ENCODE measurements around the gene ST8SIA4. TPM values are rescaled to one million over a fixed set of nuclear protein-coding genes. Genes with fewer than 3 reads are reported as not detected.

Gene ST8SIA4
- total RNA-seq, 1 experiment from 2014 or later, result not detected

DNA sequence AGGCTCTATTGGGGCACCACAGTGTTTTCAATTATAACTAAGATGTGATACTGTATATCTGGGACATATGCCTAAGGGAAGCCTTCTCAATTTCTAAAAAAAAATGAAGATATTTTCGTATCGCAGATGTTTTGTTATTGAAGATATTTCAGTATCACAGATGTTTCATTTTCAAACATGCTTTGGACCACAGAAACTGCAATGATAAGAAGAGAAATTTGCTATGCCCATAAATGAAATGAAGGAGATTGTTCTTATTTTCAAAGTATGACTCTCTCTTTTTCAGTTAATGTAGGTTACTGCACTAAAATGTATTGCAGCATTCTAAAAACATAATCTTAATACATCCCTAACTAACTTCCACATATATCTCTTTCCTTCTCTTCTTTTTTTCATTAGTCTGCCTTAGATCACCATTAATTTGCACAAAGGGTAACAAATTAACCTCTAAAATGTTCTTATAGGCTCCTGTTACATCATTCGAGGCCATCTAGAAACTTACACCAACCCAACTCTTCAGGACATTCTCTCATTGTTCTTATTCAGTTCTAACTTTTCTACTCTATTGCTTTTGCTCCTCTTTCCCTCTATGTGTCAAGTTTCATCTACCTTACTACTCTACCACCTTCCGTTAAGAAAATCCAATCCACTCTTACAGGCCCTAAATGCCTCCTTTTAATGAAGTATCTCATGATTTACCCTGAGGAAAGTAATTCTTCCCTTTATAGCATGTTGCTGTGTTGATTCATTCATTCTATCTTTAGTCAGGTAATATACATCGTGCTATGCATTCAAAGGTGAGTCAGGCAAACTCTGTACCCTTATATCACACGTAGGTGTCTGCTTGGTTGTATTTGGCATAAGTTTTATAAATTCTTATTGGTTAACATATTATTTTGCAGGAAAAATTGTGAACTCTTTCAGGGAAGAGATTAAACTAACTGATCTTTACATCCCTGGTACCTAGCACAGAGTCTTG, 70.5 kb downstream of the ST8SIA4 start:
- no peak overlapping the region for H3K18ac ChIP-seq (ENCODE audit: insufficient read length, low read depth, low read length)
- H2BK12ac ChIP-seq (ENCODE audit: insufficient read length, low read depth, low read length), result no peak overlapping the region
- H3K4ac ChIP-seq (ENCODE audit: low read depth, low read length), result no peak overlapping the region
- H3K27me3 ChIP-seq (ENCODE audit: insufficient read depth, low read length), result no peaks in the 10 kb centered on the region
- no peaks in the 10 kb centered on the region for H3K79me2 ChIP-seq (ENCODE audit: insufficient read depth, low read length)
- H2AFZ ChIP-seq (ENCODE audit: low read length), result no peak overlapping the region
- no peaks in the 10 kb centered on the region for H3K36me3 Mint-ChIP-seq (ENCODE audit: insufficient read depth in 1 of 3, low read depth in 3 of 3)
- no peak overlapping the region for H3K27ac Mint-ChIP-seq
- no peak overlapping the region for H2BK5ac ChIP-seq (ENCODE audit: insufficient read length, low read length)
- H4K8ac ChIP-seq (replicated peaks; ENCODE audit: insufficient read length, low read depth, low read length), result no peak overlapping the region
- H3K27me3 Mint-ChIP-seq (ENCODE audit: low read depth), result no peaks in the 10 kb centered on the region
- H3K79me1 ChIP-seq (ENCODE audit: insufficient read depth, low read depth, low read length, poor library complexity, severe bottlenecking), result no peaks in the 10 kb centered on the region
- H3K9me3 Mint-ChIP-seq, result no peaks in the 10 kb centered on the region
- H2BK15ac ChIP-seq (ENCODE audit: low read depth, low read length), result no peak overlapping the region
- no CpG with 5 or more reads among the region's 6 CpGs for WGBS (ENCODE audit: extremely low coverage, insufficient read length, low lambda C conversion rate)
- no peak overlapping the region for H2BK120ac ChIP-seq (ENCODE audit: low read depth, low read length, poor library complexity, severe bottlenecking)
- no peaks in the 10 kb centered on the region for H3K23me2 ChIP-seq (ENCODE audit: insufficient read length, low read depth, low read length, poor library complexity, severe bottlenecking)
- H4K91ac ChIP-seq (ENCODE audit: insufficient read length, low read depth, low read length), result no peak overlapping the region
- H4K20me1 ChIP-seq (ENCODE audit: control insufficient read depth, insufficient read depth, insufficient read length), result no peaks in the 10 kb centered on the region
- H3K27ac ChIP-seq (ENCODE audit: insufficient read length, low read depth, low read length), result no peak overlapping the region
- H4K5ac ChIP-seq (ENCODE audit: insufficient read length, low read depth, low read length), result no peak overlapping the region
- no peak overlapping the region for H3K23ac ChIP-seq (ENCODE audit: insufficient read length, low read depth, low read length)
- no peaks in the 10 kb centered on the region for H3K9me3 ChIP-seq (ENCODE audit: control insufficient read depth, low read depth, low read length)
- H3K4me1 Mint-ChIP-seq, result peaks cover 0 to 6% of the 10 kb centered on the region in 2 experiments; a peak in 2 of 4 replicates
- no peak for TF ChIP-seq CTCF (conservative IDR thresholded peaks at IDR 0.05)
- no peak overlapping the region for H3T11ph ChIP-seq (ENCODE audit: low read length)
- H3K56ac ChIP-seq (ENCODE audit: insufficient read length, low read depth, low read length), result no peak overlapping the region
- no peak overlapping the region for H3K4me3 Mint-ChIP-seq
- H3K9ac ChIP-seq (ENCODE audit: extremely low read depth, insufficient read length, low read length), result no peak overlapping the region
- no peak for DNase-seq
- H2BK20ac ChIP-seq (ENCODE audit: low read depth, low read length, poor library complexity, severe bottlenecking), result no peak overlapping the region
- no peaks in the 10 kb centered on the region for H3K4me1 ChIP-seq (ENCODE audit: insufficient read depth, low read length)
- H3K14ac ChIP-seq (ENCODE audit: insufficient read depth, low read length), result no peak overlapping the region
- no peak overlapping the region for H3K4me2 ChIP-seq (ENCODE audit: insufficient read depth, insufficient read length, low read length)
- no peak overlapping the region for H2AK5ac ChIP-seq (ENCODE audit: insufficient read length, low read length)
